Cardiac fibroblast (primary cell): ENCODE measurements around the gene GAD1.
A peak's percentile ranks its signal among the peaks of the same experiment; 100 is the strongest.

Experiments used
- DNase-seq, 2 donors: peaks; one replicate each; pipeline versions ENCODE4 v3.0.0 to v3.0.0-alpha.2; 2010; ENCODE audit warnings: low read depth in 2 of 2
- H3K4me3 ChIP-seq, 2 donors: replicated peaks in 1 of 2; 1 replicate in 1 of 2; 2 replicates in 1 of 2; pipeline ENCODE4 v1.5.1; 2011; ENCODE audit warnings: low read depth in 2 of 2, low read length in 2 of 2, mild to moderate bottlenecking in 2 of 2, moderate library complexity in 1 of 2
- TF ChIP-seq, protein P1 (sequence below): IDR thresholded peaks from one replicate; pipeline ENCODE4 v1.5.1; 2011; ENCODE audit warnings: low read depth, mild to moderate bottlenecking, low read length, inconsistent platforms

The GAD1 gene

GRCh38 chr2:170816504-170817092, at the start of gene GAD1:
TSS of gene GAD1 (plus strand) at chr2:170816887. CDS start at chr2:170818592, 1,705 bp downstream.
- TF ChIP-seq, protein P1, sequence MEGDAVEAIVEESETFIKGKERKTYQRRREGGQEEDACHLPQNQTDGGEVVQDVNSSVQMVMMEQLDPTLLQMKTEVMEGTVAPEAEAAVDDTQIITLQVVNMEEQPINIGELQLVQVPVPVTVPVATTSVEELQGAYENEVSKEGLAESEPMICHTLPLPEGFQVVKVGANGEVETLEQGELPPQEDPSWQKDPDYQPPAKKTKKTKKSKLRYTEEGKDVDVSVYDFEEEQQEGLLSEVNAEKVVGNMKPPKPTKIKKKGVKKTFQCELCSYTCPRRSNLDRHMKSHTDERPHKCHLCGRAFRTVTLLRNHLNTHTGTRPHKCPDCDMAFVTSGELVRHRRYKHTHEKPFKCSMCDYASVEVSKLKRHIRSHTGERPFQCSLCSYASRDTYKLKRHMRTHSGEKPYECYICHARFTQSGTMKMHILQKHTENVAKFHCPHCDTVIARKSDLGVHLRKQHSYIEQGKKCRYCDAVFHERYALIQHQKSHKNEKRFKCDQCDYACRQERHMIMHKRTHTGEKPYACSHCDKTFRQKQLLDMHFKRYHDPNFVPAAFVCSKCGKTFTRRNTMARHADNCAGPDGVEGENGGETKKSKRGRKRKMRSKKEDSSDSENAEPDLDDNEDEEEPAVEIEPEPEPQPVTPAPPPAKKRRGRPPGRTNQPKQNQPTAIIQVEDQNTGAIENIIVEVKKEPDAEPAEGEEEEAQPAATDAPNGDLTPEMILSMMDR = no peak
- DNase-seq = peak; percentile 45 to 51
- peak within 1 kb of the TSS; percentile 30 to 38 for H3K4me3 ChIP-seq

GRCh38 chr2:170770008-170770605, 46.6 kb upstream of the GAD1 start, which contains the start of gene ERICH2:
TSS of gene ERICH2 (plus strand) at chr2:170770378. CDS start at chr2:170770682, 304 bp downstream.
- peak; percentile 31 to 47 for DNase-seq
- H3K4me3 ChIP-seq = peak within 1 kb of the TSS; percentile 56 to 58
- TF ChIP-seq, protein P1 = peak; percentile 29

GRCh38 chr2:170770606-170771420, 45.9 kb upstream of the GAD1 start:
- peak; percentile 47 to 53 for DNase-seq
- H3K4me3 ChIP-seq = peak overlapping the region; percentile 56 to 58
- TF ChIP-seq, protein P1 = no peak

- TF ChIP-seq, protein P1 = no peak
- H3K4me3 ChIP-seq = peak overlapping the region; percentile 47 to 58
- DNase-seq = no peak
These were observed 45.2 kb upstream of the GAD1 start for GRCh38 chr2:170771421-170771937.

GRCh38 chr2:170772295-170772694, 44.4 kb upstream of the GAD1 start:
- DNase-seq = no peak
- H3K4me3 ChIP-seq = no peak overlapping the region
- TF ChIP-seq, protein P1 = no peak

GRCh38 chr2:170774074-170774473, 42.6 kb upstream of the GAD1 start:
- no peak overlapping the region for H3K4me3 ChIP-seq
- TF ChIP-seq, protein P1 = no peak
- no peak for DNase-seq
